GM18951 (cell line): ENCODE measurements around the gene LRRC4B.

Experiments used
- POLR2A ChIP-seq: IDR thresholded peaks from 4 replicates; pipeline ENCODE4 v1.6.1; 2011; ENCODE audit warnings: mild to moderate bottlenecking; ENCODE audit not compliant: insufficient read length, insufficient read depth; ENCODE audit errors: extremely low read depth
- in situ Hi-C: fragments of 300-500 bp; cut with MboI; formaldehyde crosslinking; loops from one replicate; pipeline ENCODE4 v1.12.0; 2022; ENCODE audit warnings: low sequenced_read_pairs, mixed read lengths, inconsistent platforms; ENCODE audit not compliant: unreplicated experiment

The LRRC4B gene

GRCh38 chr19:50508843-50509190 is 59.4 kb downstream of the LRRC4B start:
- no peak for TF ChIP-seq POLR2A
- in situ Hi-C loops, result no loop called here

GRCh38 chr19:50507376-50507775 is 60.9 kb downstream of the LRRC4B start:
- in situ Hi-C loops, result no loop called here
- no peak for TF ChIP-seq POLR2A

GRCh38 chr19:50506700-50507099 is 61.5 kb downstream of the LRRC4B start:
- TF ChIP-seq POLR2A, result no peak
- in situ Hi-C loops, result no loop called here

GRCh38 chr19:50505856-50506611 is 62.2 kb downstream of the LRRC4B start:
- in situ Hi-C loops, result no loop called here
- no peak for TF ChIP-seq POLR2A

GRCh38 chr19:50501568-50502475 is 66.4 kb downstream of the LRRC4B start:
- in situ Hi-C loops, result no loop called here
- TF ChIP-seq POLR2A, result no peak

- no peak for TF ChIP-seq POLR2A
- in situ Hi-C loops, result no loop called here
These were observed 67.1 kb downstream of the LRRC4B start for GRCh38 chr19:50501186-50501567.

- TF ChIP-seq POLR2A, result no peak
- in situ Hi-C loops, result no loop called here
These were observed 67.5 kb downstream of the LRRC4B start for GRCh38 chr19:50500753-50501151.

- no peak for TF ChIP-seq POLR2A
- in situ Hi-C loops, result no loop called here
These were observed 68.0 kb downstream of the LRRC4B start for GRCh38 chr19:50500060-50500752.

- TF ChIP-seq POLR2A, result no peak
- in situ Hi-C loops, result no loop called here
These were observed 69.8 kb downstream of the LRRC4B start for GRCh38 chr19:50498219-50499056.

GRCh38 chr19:50497022-50497405 is 71.2 kb downstream of the LRRC4B start:
- TF ChIP-seq POLR2A, result no peak
- in situ Hi-C loops, result no loop called here

GRCh38 chr19:50496189-50497021 is 71.8 kb downstream of the LRRC4B start:
- in situ Hi-C loops, result no loop called here
- TF ChIP-seq POLR2A, result no peak

GRCh38 chr19:50495020-50495531 is 73.2 kb downstream of the LRRC4B start:
- no peak for TF ChIP-seq POLR2A
- in situ Hi-C loops, result no loop called here
